GM18870 (cell line): ENCODE measurements around the gene PSD4.

ENCODE experiments used
- ATAC-seq: cut with Tn5 transposase; IDR thresholded peaks from one replicate; pipeline ENCODE4 v1.9.1; 2021; ENCODE audit warnings: moderate library complexity; ENCODE audit not compliant: unreplicated experiment

Gene PSD4

GRCh38 chr2:113173542-113174375 is at the start of gene PSD4:
TSS of gene PSD4 (plus strand) at chr2:113173971. CDS start at chr2:113182457, 8,486 bp downstream.
- ATAC-seq, result peak; percentile 82

GRCh38 chr2:113124181-113124961 is 49.4 kb upstream of the PSD4 start:
- peak; percentile 49 for ATAC-seq

DNA sequence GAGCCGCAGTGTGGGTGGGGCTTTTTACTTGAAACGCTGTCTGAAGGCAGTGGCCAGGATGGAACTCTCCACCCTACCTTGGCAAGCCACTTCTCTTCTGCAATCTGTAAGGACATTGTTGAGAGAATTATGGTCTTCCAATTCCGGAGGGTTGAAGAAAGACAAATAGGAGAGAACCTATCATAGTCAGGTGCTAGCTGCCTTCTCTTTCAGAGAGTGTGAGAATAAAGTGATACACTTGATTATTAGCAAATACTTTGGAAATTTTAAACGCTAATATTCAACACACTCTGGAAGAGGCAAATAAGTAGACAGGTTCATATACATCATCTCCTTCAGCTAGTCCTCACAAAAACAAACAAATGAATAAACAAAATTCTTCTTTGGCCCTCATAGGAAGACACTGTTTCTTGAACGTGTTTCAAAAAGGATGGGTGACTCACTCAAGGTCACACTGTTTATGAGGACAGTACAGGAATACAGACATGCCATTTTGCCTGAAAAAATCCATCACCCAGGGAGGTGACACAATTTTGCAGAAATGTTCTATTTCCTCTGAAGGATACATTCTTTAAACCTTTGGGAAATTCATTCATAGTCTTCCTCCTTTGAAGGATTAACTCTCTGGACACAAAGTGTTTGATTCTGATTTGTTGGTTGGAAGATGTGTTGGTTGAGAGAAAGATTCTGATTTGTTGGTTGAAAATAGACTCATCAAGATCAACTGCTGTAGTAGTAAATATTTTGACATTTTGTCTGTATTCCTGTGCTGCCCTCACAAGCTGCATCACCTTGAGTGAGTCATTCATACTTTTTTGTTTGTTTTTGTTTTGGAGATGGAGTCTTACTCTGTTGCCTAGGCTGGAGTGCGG is 48.6 kb upstream of the PSD4 start:
- ATAC-seq, result no peak

GRCh38 chr2:113126845-113127645 is 46.7 kb upstream of the PSD4 start, which contains the start of gene IL1RN:
TSS of gene IL1RN (plus strand) at chr2:113127598. CDS start at chr2:113127625, 27 bp downstream.
- no peak for ATAC-seq

GRCh38 chr2:113127646-113128570 is 45.9 kb upstream of the PSD4 start:
- ATAC-seq, result no peak

DNA sequence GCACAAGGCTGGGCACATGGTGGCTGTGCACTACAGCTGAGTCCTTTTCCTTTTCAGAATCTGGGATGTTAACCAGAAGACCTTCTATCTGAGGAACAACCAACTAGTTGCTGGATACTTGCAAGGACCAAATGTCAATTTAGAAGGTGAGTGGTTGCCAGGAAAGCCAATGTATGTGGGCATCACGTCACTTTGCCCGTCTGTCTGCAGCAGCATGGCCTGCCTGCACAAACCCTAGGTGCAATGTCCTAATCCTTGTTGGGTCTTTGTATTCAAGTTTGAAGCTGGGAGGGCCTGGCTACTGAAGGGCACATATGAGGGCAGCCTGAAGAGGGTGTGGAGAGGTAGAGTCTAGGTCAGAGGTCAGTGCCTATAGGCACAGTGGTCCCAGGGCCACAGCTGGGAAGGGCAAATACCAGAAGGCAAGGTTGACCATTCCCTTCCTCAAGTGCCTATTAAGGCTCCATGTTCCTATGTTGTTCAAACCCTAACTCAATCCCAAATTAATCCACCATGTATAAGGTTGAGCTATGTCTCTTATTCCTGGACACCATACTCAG is 44.2 kb upstream of the PSD4 start:
- ATAC-seq, result no peak

- ATAC-seq, result no peak
Observed at GRCh38 chr2:113131352-113132185, 42.2 kb upstream of the PSD4 start.

DNA sequence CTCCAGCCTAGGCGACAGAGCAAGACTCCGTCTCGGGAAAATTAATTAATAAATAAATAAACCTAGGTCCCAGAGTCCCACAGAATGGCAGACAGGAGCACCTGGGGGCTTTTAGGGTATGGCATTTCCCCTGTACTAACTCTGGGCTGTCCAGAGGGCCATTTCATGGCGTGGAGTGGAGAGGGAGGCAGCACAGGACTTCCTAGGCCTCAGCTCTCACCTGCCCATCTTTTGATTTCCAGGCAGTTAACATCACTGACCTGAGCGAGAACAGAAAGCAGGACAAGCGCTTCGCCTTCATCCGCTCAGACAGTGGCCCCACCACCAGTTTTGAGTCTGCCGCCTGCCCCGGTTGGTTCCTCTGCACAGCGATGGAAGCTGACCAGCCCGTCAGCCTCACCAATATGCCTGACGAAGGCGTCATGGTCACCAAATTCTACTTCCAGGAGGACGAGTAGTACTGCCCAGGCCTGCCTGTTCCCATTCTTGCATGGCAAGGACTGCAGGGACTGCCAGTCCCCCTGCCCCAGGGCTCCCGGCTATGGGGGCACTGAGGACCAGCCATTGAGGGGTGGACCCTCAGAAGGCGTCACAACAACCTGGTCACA is 41.3 kb upstream of the PSD4 start:
- ATAC-seq, result no peak

GRCh38 chr2:113133704-113134598 is 39.8 kb upstream of the PSD4 start:
- no peak for ATAC-seq

DNA sequence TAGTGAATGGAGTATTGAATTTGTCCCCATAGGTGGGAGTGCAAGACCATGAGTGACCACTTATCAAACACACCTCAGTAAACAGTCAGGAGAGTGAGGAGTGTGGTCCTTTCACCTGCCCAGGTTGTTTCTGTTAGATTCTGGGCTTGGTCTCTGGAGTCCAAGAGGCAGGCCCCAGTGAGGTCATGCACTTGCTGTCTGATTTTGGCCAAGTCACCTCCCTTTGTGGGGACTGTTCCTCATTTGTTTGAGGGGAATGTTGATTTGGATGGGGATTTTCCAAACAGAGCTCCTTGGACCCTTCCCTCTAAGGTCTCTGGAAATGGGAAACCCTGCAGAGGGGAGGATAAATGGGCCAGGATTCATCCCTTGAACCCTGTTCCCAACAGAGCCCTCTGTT is 39.1 kb upstream of the PSD4 start:
- no peak for ATAC-seq

DNA sequence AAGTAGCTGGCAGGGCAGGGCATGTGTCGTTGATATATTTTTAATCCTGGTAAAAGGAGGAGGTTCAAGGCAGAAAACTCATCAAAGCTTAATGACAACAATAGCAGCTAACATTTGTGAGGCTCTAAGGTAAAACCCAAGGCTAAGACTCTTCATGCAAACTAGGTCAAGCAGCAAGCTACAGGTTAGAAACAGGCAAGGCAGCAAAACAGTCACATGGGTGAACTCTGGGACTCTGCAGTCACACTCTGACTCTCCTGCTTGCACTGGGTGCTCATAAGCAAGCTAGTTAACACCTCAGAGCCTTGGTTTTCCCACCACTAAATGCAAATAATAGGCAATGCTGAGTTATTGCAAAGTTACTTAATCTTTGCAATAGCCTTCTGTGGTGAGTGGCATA is 38.5 kb upstream of the PSD4 start:
- ATAC-seq, result no peak

- ATAC-seq, result no peak
Observed at GRCh38 chr2:113136828-113137775, 36.7 kb upstream of the PSD4 start.

GRCh38 chr2:113137827-113138226 is 35.9 kb upstream of the PSD4 start:
- no peak for ATAC-seq

GRCh38 chr2:113138428-113139322 is 35.1 kb upstream of the PSD4 start:
- peak; percentile 77 for ATAC-seq
